GM10266 (cell line): ENCODE results near the gene STRAP.
"Not testable (repeated sequence)": the region's sequence is repeated elsewhere in the genome, so short reads cannot be mapped to it uniquely, and the experiment has no call there.

Source experiments
- DNase-seq: peaks from one replicate; pipeline ENCODE4 v3.0.0; 2012; ENCODE audit errors: extremely low spot score
- TF ChIP-seq, protein P1 (sequence below): IDR thresholded peaks from 2 replicates; pipeline ENCODE4 v1.5.1; 2012; ENCODE audit warnings: mild to moderate bottlenecking, low read depth; ENCODE audit not compliant: control insufficient read depth, insufficient read depth; ENCODE audit errors: missing control alignments

Gene STRAP

DNA sequence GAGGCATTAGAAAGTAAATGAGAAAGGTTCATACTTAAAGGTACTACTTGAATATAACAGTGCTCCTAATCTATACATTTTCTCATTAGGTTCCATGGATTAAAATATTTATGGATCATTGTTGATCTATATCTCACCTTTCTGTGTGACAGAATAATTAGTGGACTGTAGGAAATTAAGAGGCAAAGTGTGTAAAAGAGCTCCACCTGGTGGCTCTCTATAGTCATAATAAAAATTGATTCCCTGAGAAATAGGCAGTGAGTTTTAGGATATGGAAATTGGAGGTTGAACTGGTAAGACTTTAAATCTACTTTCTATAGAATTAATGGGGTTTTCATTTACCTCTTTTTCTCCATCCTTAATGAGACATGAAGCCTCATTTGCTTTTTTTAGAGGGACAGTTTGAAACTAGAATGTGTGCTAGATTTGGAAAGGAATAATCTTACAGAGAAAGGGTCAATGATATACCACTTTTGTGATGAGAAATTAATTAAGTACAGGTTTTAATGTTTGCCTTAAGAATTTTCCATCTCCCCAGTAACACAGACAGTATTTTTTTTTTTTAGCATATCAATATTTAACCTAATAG lies 17.2 kb downstream of the STRAP start:
- no peak for DNase-seq
- TF ChIP-seq, protein P1, sequence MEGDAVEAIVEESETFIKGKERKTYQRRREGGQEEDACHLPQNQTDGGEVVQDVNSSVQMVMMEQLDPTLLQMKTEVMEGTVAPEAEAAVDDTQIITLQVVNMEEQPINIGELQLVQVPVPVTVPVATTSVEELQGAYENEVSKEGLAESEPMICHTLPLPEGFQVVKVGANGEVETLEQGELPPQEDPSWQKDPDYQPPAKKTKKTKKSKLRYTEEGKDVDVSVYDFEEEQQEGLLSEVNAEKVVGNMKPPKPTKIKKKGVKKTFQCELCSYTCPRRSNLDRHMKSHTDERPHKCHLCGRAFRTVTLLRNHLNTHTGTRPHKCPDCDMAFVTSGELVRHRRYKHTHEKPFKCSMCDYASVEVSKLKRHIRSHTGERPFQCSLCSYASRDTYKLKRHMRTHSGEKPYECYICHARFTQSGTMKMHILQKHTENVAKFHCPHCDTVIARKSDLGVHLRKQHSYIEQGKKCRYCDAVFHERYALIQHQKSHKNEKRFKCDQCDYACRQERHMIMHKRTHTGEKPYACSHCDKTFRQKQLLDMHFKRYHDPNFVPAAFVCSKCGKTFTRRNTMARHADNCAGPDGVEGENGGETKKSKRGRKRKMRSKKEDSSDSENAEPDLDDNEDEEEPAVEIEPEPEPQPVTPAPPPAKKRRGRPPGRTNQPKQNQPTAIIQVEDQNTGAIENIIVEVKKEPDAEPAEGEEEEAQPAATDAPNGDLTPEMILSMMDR, result peak; percentile 48

DNA sequence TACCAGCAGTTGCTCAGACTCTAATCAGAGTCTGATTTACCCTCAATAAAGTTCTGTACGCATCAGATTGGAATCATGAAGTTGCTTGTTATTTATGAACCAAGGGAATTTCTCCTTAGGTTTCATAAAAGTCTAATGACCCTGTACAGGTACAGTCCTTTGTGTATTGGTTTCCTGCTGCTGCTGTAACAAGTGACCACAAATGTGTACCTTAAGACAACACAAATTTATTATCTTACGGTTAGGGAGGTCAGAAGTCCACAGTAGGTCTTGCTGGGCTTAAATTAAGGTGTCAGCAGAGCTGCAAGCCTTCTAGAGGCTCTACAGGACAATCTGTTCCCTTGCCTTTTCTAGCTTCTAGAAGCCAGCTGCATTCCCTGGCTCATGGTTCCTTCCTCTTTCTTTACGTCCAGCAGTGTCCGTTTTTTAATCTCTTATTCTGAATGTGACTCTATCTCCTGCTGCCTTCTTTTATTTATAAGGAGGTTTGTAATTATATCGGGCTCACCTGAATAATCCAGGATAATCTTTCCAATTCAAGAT lies 22.3 kb downstream of the STRAP start:
- TF ChIP-seq, protein P1, result no peak
- no peak for DNase-seq

DNA sequence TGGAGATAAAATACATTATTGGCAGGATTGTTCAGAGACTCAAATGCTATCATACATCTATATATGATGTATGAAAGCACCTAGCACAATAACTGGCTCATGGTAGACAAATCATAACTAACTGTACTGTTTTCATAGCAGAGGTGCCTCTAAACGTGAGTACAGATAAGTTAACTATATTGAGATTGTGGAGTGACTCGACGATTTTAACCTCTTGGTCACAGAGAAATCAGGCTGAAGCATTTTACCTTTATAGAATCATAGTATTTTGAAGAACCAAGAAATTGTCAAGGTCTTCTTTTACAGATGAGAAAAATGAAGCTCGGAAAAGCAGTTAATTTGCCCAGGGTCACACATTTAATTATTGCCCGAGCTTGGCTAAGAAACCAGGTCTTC lies 28.3 kb downstream of the STRAP start:
- no peak for DNase-seq
- TF ChIP-seq, protein P1, result no peak

DNA sequence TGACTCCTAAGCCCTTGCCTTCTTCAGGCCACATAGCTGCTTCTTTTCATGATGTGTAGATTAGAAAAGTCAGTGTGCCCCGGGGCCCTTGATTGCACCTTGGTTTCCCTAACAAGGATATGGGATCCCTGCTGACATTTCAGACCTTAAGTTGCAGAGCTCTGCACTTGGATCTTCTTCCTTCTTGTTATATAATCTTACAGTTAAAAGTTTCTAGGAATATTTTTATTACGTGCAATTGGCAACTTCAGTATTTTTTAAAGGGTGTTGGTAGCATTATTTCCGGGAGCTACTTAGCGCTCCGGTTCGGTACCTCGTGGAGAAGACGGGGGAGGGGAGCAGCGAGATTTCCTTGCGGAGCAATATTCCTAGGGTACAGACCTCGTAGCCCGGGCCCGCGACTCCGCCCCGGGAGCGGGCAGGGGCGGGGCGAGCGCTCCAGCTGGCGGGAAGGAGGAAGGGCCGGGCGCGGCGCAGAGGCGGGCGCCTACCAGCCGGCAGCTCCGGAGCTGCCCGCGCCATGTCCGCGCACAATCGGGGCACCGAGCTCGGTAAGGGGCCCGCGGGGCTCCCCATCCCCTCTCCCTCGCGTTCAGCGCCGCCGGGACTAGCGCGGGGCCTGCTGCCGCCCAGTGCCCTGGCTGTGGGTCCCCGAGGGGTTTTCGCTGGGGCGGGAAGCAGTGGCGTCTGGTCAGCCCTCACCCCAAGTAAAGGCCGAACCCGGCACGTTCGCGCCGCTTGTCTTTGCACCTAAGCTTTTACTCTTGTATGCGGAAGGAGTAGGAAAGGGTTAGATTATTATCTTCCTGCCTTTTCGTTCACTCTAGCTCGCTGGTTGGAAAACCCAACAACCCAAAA lies 28.9 kb downstream of the STRAP start, which contains the start of gene DERA:
Gene DERA, plus strand, starts transcription at position 469 of the 858 bp plus-strand sequence. Its CDS starts 52 bp downstream, at position 521.
- peak; percentile 66 for DNase-seq
- TF ChIP-seq, protein P1, result no peak

DNA sequence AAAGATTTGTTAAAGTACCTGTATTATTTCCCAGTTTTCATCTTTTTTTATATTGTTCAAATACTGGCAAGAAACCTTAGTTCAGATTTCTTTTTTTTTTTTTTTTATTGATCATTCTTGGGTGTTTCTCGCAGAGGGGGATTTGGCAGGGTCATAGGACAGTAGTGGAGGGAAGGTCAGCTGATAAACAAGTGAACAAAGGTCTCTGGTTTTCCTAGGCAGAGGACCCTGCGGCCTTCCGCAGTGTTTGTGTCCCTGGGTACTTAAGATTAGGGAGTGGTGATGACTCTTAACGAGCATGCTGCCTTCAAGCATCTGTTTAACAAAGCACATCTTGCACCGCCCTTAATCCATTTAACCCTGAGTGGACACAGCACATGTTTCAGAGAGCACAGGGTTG lies 29.7 kb downstream of the STRAP start:
- DNase-seq, result not testable (repeated sequence)

DNA sequence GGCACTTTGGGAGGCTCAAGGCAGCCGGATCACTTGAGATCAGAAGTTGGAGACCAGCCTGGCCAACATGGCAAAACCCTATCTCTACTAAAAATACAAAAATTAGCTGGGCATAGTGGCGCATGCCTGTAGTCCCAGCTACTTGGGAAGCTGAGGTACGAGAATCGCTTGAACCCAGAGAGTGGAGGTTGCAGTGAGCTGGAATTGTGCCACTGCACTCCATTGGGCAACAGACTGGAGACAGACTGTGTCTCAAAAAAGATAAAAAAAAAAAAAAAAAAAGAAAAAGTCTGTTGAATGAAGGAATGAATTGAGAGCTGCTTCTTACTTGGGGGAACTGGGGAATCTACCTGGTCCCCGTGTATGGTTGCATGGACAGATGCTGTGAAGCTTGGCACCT lies 31.9 kb downstream of the STRAP start:
- DNase-seq, result not testable (repeated sequence)

DNA sequence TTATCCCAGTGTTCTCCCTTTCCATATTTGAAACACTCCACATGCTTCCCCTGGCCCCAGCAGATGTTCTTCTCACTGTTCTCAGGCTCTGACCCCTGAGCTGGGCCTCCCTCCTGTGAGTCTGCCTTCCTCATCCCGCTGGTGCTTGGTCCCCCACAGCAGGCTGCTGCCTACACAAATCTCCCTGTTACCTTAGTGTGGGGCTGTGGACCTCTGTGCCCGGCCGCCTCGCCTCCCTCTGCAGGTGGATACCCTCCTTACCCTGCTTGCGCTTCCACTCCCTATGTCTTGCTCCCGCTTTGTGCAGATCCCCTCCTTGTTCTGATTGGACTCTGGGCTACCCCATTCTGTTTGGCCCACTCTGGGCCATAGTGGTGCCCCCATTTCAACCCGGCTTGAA lies 35.9 kb downstream of the STRAP start:
- DNase-seq, result no peak
- TF ChIP-seq, protein P1, result no peak

DNA sequence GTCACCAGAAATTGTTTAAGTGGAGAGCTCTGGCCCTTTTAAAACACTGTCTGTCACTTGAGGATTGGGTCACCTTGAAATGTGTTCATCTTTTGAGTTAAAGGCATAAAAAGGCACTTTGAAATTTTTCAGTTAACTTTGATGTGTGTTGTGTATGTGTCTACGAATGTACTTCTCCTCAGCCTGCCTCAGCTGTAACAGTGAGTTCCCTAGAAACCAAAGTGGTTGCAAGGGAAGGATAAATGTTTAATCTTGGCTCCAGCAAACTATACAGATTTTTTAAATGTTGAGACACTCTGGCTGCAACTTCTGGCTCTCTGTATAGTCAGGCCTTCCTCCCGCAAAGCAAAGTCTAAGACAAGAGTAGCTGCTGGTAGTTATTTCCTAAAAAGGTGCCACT lies 37.2 kb downstream of the STRAP start:
- no peak for DNase-seq

More for the DNA sequence above, 37.2 kb downstream of the STRAP start:
- TF ChIP-seq, protein P1, result no peak
